HepG2 (cell line): Measurements from ENCODE around the gene CDH1. TPM values are rescaled to one million over a fixed set of nuclear protein-coding genes. Genes with fewer than 3 reads are reported as not detected.

Source experiments
- ARID2 ChIP-seq: sonication (generic); formaldehyde crosslinking; IDR thresholded peaks from 2 replicates; pipeline ENCODE4 v1.8.1; 2022; ENCODE audit warnings: mild to moderate bottlenecking, missing genetic modification reagents, borderline replicate concordance
- CREB1 ChIP-seq, 2 experiments: fragments of 450-650 bp in 1 of 2; IDR thresholded peaks; 2 replicates each; pipeline ENCODE4 v1.6.1; 2016 to 2017; ENCODE audit warnings: control low read depth in 1 of 2, mild to moderate bottlenecking in 1 of 2, missing compliant biosample characterization in 1 of 2, missing genetic modification characterization in 1 of 2
- ERF ChIP-seq: IDR thresholded peaks from 2 replicates; pipeline ENCODE4 v1.6.1; 2018; ENCODE audit warnings: missing biosample characterization, missing genetic modification reagents
- ISX ChIP-seq: sonication (generic); formaldehyde crosslinking; conservative IDR thresholded peaks from 2 replicates; pipeline ENCODE4 v1.5.0; 2020; ENCODE audit warnings: missing genetic modification reagents
- JUN ChIP-seq: sonication (generic); formaldehyde crosslinking; IDR thresholded peaks from 2 replicates; pipeline ENCODE4 v1.4.0; 2020; ENCODE audit warnings: mild to moderate bottlenecking, missing genetic modification reagents
- KLF16 ChIP-seq, 2 experiments: sonication (generic) in 1 of 2; formaldehyde crosslinking in 1 of 2; IDR thresholded peaks; 2 replicates each; pipeline versions ENCODE4 v1.6.1 to v1.8.0; 2016 to 2023; ENCODE audit warnings: missing genetic modification reagents in 2 of 2, missing compliant biosample characterization in 1 of 2
- MAFK ChIP-seq, 2 experiments: IDR thresholded peaks in 1 of 2; conservative IDR thresholded peaks in 1 of 2; 2 replicates each; pipeline ENCODE4 v1.6.1; 2011; ENCODE audit warnings: improper control_type of control experiment in 2 of 2, low read length in 2 of 2
- NFIC ChIP-seq: IDR thresholded peaks from 2 replicates; pipeline ENCODE4 v1.6.1; 2012; ENCODE audit warnings: mild to moderate bottlenecking, low read length, inconsistent platforms
- PRPF4 ChIP-seq: fragments of 200-400 bp; formaldehyde crosslinking; IDR thresholded peaks from 2 replicates; pipeline ENCODE4 v1.6.1; 2016; ENCODE audit warnings: low read length, low read depth; ENCODE audit not compliant: poor library complexity, severe bottlenecking
- TBL1XR1 ChIP-seq: fragments of 150-350 bp; IDR thresholded peaks from 2 replicates; pipeline ENCODE4 v1.6.1; 2014; ENCODE audit warnings: borderline replicate concordance, low read length; ENCODE audit not compliant: partially characterized antibody
- TMF1 ChIP-seq: sonication (generic); formaldehyde crosslinking; IDR thresholded peaks from 2 replicates; pipeline ENCODE4 v1.8.1; 2022; ENCODE audit warnings: low read depth, missing genetic modification reagents
- TSC22D2 ChIP-seq: sonication (generic); formaldehyde crosslinking; IDR thresholded peaks from 2 replicates; pipeline ENCODE4 v1.5.1; 2020; ENCODE audit warnings: missing genetic modification reagents, mild to moderate bottlenecking, borderline replicate concordance
- U2AF2 ChIP-seq: fragments of 200-400 bp; formaldehyde crosslinking; IDR thresholded peaks from 2 replicates; pipeline ENCODE4 v1.6.1; 2017; ENCODE audit warnings: low read depth, mild to moderate bottlenecking, low read length
- ZBTB3 ChIP-seq: sonication (generic); formaldehyde crosslinking; IDR thresholded peaks from 2 replicates; pipeline ENCODE4 v1.4.0; 2020; ENCODE audit warnings: low read depth, mild to moderate bottlenecking, moderate library complexity, missing genetic modification reagents, borderline replicate concordance
- ZNF563 ChIP-seq: sonication (generic); formaldehyde crosslinking; IDR thresholded peaks from 2 replicates; pipeline ENCODE4 v1.8.0; 2022; ENCODE audit warnings: mild to moderate bottlenecking, moderate library complexity, missing genetic modification reagents
- ZNF616 ChIP-seq: sonication (generic); formaldehyde crosslinking; IDR thresholded peaks from 2 replicates; pipeline ENCODE4 v1.5.0; 2020; ENCODE audit warnings: low read depth, mild to moderate bottlenecking, missing genetic modification reagents
- polyA plus RNA-seq, 8 experiments: library from polyadenylated mRNA; depleted of rRNA in 3 of 8; stranded (reverse) in 7 of 8; unstranded in 1 of 8; fragments of >200 nt; fragmentation: Illumina TruSeq in 4 of 8; extraction: Trizol in 4 of 8; gene quantifications; 2 replicates each; pipeline versions ENCODE4 v1.2.1 to v1.2.3, GENCODE V29; 2011 to 2016; ENCODE audit warnings: low read depth in 4 of 8, missing spikeins in 1 of 8, mixed read lengths in 1 of 8; ENCODE audit not compliant: insufficient read depth in 1 of 8
- total RNA-seq, 5 experiments: library from RNA; depleted of rRNA; stranded (reverse); fragments of >200 nt; fragmentation: Illumina TruSeq; extraction: Trizol; gene quantifications; 2 replicates each; pipeline ENCODE4 v1.2.3, GENCODE V29; 2016; ENCODE audit warnings: low read depth in 1 of 5
- TF ChIP-seq, protein P1 (sequence below): sonication (generic); formaldehyde crosslinking; IDR thresholded peaks from 2 replicates; pipeline ENCODE4 v1.5.1; 2020; ENCODE audit warnings: missing genetic modification reagents, mild to moderate bottlenecking, borderline replicate concordance
- TF ChIP-seq, protein P2 (sequence below): fragments of 450-650 bp; IDR thresholded peaks from 2 replicates; pipeline ENCODE4 v1.6.1; 2016
- TF ChIP-seq, protein P3 (sequence below): sonication (generic); formaldehyde crosslinking; IDR thresholded peaks from 2 replicates; pipeline ENCODE4 v1.8.0; 2022; ENCODE audit warnings: missing genetic modification reagents, mild to moderate bottlenecking, inconsistent platforms, borderline replicate concordance
- TF ChIP-seq, protein P4 (sequence below): sonication (generic); formaldehyde crosslinking; IDR thresholded peaks from 2 replicates; pipeline ENCODE4 v1.4.0; 2020; ENCODE audit warnings: missing genetic modification reagents, borderline replicate concordance

CDH1 gene
- total and polyA plus RNA-seq, 2 of the 13 experiments (the other 11 are each of a cell fraction or from before 2014, with no cell fraction given) = 0.95 to 9.8 TPM

DNA sequence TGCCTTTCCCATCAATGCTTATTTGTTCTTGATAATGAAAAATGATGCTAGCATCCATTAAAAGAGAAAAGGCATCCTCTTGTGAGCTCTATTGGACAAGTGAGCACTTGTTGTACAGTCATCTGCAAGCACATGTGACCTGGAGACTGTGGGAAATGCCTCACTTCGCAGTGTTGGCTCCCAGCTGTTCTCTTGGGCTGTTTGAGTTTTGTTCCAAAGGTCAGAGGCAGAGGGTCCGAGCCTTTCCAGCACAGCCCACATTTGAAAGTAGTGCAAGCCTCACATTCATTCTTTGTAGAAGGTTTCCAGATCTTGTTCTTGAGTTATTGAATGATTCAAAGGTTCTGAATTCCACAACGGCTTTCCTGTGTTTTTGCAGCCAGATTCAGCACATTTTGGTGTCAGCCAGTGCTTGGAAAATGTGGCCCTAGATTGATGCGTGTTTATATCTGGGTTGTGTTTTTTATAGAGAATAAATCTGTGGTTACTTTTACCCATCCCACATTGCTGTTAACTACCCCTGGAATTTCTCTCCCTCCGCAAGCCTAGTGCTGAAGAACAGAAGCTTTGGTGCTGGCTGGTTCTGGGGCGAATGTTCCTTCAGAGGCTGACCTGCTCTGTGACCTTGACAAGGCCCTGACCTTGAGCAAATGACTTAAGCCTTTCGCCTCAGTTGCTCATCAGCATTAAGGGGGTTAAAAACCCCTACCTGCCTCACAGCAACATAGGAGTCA, 49.8 kb downstream of the CDH1 start (continued):
- TF ChIP-seq, protein P1, sequence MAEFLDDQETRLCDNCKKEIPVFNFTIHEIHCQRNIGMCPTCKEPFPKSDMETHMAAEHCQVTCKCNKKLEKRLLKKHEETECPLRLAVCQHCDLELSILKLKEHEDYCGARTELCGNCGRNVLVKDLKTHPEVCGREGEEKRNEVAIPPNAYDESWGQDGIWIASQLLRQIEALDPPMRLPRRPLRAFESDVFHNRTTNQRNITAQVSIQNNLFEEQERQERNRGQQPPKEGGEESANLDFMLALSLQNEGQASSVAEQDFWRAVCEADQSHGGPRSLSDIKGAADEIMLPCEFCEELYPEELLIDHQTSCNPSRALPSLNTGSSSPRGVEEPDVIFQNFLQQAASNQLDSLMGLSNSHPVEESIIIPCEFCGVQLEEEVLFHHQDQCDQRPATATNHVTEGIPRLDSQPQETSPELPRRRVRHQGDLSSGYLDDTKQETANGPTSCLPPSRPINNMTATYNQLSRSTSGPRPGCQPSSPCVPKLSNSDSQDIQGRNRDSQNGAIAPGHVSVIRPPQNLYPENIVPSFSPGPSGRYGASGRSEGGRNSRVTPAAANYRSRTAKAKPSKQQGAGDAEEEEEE (CRISPR knock-in tag) = no peak
- TF ChIP-seq ZNF563 (CRISPR knock-in tag) (no peak), JUN (CRISPR knock-in tag) (no peak), NFIC (no peak), MAFK (conservative IDR thresholded peaks at IDR 0.05 in 1 of 2, IDR thresholded peaks at IDR 0.05 in 1 of 2; ENCODE audit: low read length in 2 of 2) (no peak), TSC22D2 (CRISPR knock-in tag) (no peak), TMF1 (CRISPR knock-in tag) (no peak), ISX (CRISPR knock-in tag) (no peak), CREB1 (IDR thresholded peaks at IDR 0.05) (no peak), CREB1 (CRISPR knock-in tag; IDR thresholded peaks at IDR 0.05) (no peak), ZBTB3 (CRISPR knock-in tag) (no peak), U2AF2 (no peak), PRPF4 (no peak), TBL1XR1 (no peak), KLF16 (CRISPR knock-in tag; IDR thresholded peaks at IDR 0.05) (no peak), ZNF616 (CRISPR knock-in tag) (no peak), ARID2 (CRISPR knock-in tag) (no peak), ERF (CRISPR knock-in tag) (no peak; the same call in 1 of the 2 replicates)
- TF ChIP-seq, protein P2, sequence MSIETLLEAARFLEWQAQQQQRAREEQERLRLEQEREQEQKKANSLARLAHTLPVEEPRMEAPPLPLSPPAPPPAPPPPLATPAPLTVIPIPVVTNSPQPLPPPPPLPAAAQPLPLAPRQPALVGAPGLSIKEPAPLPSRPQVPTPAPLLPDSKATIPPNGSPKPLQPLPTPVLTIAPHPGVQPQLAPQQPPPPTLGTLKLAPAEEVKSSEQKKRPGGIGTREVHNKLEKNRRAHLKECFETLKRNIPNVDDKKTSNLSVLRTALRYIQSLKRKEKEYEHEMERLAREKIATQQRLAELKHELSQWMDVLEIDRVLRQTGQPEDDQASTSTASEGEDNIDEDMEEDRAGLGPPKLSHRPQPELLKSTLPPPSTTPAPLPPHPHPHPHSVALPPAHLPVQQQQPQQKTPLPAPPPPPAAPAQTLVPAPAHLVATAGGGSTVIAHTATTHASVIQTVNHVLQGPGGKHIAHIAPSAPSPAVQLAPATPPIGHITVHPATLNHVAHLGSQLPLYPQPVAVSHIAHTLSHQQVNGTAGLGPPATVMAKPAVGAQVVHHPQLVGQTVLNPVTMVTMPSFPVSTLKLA = peak; percentile 33; the same call in 1 of the 2 replicates
- TF ChIP-seq, protein P3, sequence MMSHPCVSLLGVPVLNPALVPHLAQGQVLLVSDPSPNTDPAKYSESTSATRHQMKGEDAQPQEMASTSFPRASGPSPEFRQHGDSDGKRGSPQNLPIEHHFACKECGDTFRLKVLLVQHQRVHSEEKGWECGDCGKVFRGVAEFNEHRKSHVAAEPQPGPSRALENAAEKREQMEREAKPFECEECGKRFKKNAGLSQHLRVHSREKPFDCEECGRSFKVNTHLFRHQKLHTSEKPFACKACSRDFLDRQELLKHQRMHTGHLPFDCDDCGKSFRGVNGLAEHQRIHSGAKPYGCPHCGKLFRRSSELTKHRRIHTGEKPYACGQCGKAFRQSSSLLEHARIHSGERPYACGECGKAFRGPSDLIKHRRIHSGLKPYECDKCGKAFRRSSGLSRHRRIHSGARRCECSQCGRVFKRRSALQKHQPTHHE = no peak
- TF ChIP-seq, protein P4, sequence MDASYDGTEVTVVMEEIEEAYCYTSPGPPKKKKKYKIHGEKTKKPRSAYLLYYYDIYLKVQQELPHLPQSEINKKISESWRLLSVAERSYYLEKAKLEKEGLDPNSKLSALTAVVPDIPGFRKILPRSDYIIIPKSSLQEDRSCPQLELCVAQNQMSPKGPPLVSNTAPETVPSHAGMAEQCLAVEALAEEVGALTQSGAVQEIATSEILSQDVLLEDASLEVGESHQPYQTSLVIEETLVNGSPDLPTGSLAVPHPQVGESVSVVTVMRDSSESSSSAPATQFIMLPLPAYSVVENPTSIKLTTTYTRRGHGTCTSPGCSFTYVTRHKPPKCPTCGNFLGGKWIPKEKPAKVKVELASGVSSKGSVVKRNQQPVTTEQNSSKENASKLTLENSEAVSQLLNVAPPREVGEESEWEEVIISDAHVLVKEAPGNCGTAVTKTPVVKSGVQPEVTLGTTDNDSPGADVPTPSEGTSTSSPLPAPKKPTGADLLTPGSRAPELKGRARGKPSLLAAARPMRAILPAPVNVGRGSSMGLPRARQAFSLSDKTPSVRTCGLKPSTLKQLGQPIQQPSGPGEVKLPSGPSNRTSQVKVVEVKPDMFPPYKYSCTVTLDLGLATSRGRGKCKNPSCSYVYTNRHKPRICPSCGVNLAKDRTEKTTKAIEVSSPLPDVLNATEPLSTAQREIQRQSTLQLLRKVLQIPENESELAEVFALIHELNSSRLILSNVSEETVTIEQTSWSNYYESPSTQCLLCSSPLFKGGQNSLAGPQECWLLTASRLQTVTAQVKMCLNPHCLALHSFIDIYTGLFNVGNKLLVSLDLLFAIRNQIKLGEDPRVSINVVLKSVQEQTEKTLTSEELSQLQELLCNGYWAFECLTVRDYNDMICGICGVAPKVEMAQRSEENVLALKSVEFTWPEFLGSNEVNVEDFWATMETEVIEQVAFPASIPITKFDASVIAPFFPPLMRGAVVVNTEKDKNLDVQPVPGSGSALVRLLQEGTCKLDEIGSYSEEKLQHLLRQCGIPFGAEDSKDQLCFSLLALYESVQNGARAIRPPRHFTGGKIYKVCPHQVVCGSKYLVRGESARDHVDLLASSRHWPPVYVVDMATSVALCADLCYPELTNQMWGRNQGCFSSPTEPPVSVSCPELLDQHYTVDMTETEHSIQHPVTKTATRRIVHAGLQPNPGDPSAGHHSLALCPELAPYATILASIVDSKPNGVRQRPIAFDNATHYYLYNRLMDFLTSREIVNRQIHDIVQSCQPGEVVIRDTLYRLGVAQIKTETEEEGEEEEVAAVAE (CRISPR knock-in tag) = no peak
